Breast epithelium (tissue), 3 donors: ENCODE data around the gene METTL24.

Experiments used
- POLR2A ChIP-seq: fragments of 450-650 bp; IDR thresholded peaks from one replicate; pipeline ENCODE4 v1.6.1; 2016; ENCODE audit warnings: antibody characterized with exemption, mild to moderate bottlenecking, moderate library complexity
- POLR2AphosphoS5 ChIP-seq, 3 donors: sonication (generic); formaldehyde crosslinking; IDR thresholded peaks; one replicate each; pipeline ENCODE4 v1.6.1; 2017; ENCODE audit warnings: antibody characterized with exemption in 3 of 3
- TF ChIP-seq, protein P1 (sequence below), 3 donors: fragments of 450-650 bp; IDR thresholded peaks; one replicate each; pipeline ENCODE4 v1.5.1; 2016 to 2017; ENCODE audit warnings: antibody characterized with exemption in 3 of 3, mild to moderate bottlenecking in 3 of 3, moderate library complexity in 3 of 3

DNA sequence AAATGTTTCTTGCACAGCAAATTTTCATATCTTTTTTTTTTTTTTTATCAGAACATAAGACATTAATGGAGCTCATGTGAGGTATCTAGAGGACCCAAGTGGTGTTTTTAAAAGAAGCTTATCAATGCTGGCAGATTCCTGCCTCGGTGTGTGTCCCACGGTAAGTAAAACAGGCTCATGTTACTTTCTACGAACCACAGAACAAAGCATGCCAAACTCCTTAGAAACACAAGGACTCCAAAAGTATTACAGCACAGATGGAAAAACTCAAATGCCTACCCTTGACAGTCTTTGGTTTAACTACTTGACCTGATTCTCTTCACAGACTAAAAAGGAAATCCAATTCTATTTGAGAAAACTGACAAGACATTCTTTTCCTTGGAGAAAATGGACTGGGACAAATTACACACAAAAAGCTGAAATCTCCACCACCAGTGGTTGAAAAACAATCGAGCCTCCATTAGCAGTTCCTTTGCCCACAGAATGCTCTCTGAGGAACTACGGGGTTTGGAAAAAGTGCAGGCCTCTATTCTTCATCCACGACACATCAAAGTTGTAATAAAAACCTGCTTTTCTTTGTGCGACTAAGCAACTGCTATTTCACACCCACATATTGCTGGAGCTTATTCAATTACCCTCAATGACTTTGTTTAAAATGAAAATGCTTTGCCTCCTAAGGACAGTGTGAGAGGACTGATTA lies 5.4 kb downstream of the METTL24 start:
- TF ChIP-seq, protein P1, sequence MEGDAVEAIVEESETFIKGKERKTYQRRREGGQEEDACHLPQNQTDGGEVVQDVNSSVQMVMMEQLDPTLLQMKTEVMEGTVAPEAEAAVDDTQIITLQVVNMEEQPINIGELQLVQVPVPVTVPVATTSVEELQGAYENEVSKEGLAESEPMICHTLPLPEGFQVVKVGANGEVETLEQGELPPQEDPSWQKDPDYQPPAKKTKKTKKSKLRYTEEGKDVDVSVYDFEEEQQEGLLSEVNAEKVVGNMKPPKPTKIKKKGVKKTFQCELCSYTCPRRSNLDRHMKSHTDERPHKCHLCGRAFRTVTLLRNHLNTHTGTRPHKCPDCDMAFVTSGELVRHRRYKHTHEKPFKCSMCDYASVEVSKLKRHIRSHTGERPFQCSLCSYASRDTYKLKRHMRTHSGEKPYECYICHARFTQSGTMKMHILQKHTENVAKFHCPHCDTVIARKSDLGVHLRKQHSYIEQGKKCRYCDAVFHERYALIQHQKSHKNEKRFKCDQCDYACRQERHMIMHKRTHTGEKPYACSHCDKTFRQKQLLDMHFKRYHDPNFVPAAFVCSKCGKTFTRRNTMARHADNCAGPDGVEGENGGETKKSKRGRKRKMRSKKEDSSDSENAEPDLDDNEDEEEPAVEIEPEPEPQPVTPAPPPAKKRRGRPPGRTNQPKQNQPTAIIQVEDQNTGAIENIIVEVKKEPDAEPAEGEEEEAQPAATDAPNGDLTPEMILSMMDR (IDR thresholded peaks at IDR 0.05) = no peak
- TF ChIP-seq POLR2A (no peak), POLR2AphosphoS5 (IDR thresholded peaks at IDR 0.05) (no peak)
